ENCODE results near the gene SLAIN2.
"Not testable (repeated sequence)": the region's sequence is repeated elsewhere in the genome, so short reads cannot be mapped to it uniquely, and the experiment has no call there.

Gene SLAIN2

GRCh38 chr4:48340965-48341775, at the start of gene SLAIN2:
Gene SLAIN2, plus strand, starts transcription at chr4:48341529. Its CDS starts 211 bp downstream, at chr4:48341740.
- H3K4me3 ChIP-seq (ENCODE audit: low read depth, low read length), result peak within 1 kb of the TSS; percentile 93
- DNase-seq (ENCODE audit: low read depth), result peak; percentile 99
- TF ChIP-seq, protein P1, sequence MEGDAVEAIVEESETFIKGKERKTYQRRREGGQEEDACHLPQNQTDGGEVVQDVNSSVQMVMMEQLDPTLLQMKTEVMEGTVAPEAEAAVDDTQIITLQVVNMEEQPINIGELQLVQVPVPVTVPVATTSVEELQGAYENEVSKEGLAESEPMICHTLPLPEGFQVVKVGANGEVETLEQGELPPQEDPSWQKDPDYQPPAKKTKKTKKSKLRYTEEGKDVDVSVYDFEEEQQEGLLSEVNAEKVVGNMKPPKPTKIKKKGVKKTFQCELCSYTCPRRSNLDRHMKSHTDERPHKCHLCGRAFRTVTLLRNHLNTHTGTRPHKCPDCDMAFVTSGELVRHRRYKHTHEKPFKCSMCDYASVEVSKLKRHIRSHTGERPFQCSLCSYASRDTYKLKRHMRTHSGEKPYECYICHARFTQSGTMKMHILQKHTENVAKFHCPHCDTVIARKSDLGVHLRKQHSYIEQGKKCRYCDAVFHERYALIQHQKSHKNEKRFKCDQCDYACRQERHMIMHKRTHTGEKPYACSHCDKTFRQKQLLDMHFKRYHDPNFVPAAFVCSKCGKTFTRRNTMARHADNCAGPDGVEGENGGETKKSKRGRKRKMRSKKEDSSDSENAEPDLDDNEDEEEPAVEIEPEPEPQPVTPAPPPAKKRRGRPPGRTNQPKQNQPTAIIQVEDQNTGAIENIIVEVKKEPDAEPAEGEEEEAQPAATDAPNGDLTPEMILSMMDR (IDR thresholded peaks at IDR 0.05; ENCODE audit: insufficient read depth, low read depth, low read length, missing control alignments), result peak; percentile 24

DNA sequence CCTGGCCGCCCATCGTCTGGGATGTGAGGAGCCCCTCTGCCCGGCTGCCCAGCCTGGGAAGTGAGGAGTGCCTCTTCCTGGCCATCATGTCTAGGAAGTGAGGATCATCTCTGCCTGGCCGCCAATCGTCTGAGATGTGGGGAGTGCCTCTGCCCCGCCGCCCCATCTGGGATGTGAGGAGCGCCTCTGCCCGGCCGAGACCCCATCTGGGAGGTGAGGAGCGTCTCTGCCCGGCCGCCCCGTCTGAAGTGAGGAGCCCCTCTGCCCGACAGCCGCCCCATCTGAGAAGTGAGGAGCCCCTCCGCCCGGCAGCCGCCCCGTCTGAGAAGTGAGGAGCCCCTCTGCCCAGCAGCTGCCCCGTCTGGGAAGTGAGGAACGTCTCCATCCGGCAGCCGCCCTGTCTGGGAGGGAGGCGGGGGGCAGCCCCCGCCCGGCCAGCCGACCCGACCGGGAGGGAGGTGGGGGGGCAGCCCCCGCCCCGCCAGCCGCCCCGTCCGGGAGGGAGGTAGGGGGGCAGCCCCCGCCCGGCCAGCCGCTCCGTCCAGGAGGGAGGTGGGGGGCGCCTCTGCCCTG, 49.0 kb upstream of the SLAIN2 start:
- not testable (repeated sequence) for H3K4me3 ChIP-seq (ENCODE audit: low read depth, low read length); DNase-seq (ENCODE audit: low read depth)

DNA sequence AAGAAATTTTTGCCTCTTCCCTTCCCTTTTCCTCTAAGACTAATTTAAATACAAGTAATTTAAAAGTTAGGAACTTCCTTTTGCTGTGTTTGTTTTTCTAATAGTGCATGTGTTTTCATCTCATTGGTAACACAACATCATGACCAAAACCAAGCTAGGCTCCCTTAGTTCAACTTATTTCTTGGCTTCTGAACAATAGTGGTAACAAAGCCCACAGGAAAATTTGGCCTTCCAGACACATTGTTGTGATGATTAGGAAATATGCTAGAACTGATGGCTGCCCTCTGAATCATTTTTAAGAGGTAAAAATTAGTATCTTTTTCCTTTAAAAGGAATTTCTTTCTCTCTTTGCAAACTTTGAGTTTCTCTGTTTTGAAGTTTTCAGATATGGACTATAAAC, 46.2 kb upstream of the SLAIN2 start:
- no peak for DNase-seq (ENCODE audit: low read depth)
- TF ChIP-seq, protein P1 (IDR thresholded peaks at IDR 0.05; ENCODE audit: insufficient read depth, low read depth, low read length, missing control alignments), result no peak
- H3K4me3 ChIP-seq (ENCODE audit: low read depth, low read length), result no peak overlapping the region

DNA sequence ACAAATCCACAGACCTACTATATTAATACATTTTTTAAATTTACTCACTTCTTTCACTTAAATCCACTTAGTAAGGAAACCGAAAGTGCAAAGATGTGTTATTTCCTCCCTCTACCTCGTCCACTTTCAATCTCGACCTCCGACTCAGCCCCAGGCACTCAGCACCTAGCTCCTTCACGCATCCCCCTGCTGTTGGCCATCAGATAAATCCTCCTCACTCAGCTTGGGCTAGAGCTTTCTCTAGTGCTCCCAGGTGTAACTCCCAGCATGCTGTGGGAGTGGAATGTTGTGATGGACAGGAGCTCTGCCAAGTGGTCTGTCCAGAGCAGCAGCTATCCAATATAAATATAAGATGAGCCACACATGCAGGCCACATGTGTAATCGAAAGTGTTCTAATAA, 45.0 kb upstream of the SLAIN2 start:
- peak; percentile 67 for DNase-seq (ENCODE audit: low read depth)

GRCh38 chr4:48297256-48297846, 44.0 kb upstream of the SLAIN2 start:
- H3K4me3 ChIP-seq (ENCODE audit: low read depth, low read length), result no peak overlapping the region
- TF ChIP-seq, protein P1 (IDR thresholded peaks at IDR 0.05; ENCODE audit: insufficient read depth, low read depth, low read length, missing control alignments), result no peak
- no peak for DNase-seq (ENCODE audit: low read depth)

More for the DNA sequence above, 45.0 kb upstream of the SLAIN2 start:
- TF ChIP-seq, protein P1 (IDR thresholded peaks at IDR 0.05; ENCODE audit: insufficient read depth, low read depth, low read length, missing control alignments), result no peak
- H3K4me3 ChIP-seq (ENCODE audit: low read depth, low read length), result no peak overlapping the region

DNA sequence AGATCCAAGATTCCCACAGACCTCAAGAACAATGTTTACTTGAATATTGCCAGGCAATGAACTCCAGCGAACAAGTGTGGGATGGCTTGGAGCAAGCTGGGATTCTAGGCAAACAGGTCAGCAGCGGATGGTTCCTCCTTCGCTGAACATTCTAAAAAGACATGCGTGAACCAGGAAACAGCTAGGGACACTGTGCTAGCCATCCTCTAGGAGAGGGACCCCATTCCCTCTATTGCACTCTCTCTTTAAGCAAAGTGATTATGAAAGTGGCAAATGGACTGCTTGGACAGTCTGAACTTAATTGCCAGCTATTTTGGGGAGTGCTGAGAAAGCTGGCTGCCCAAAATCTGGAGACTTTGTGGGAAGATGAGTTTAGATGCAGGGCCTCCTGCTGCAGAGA, 41.8 kb upstream of the SLAIN2 start:
- TF ChIP-seq, protein P1 (IDR thresholded peaks at IDR 0.05; ENCODE audit: insufficient read depth, low read depth, low read length, missing control alignments), result no peak
- no peak for DNase-seq (ENCODE audit: low read depth)
- no peak overlapping the region for H3K4me3 ChIP-seq (ENCODE audit: low read depth, low read length)

GRCh38 chr4:48300004-48300403, 41.3 kb upstream of the SLAIN2 start:
- no peak for DNase-seq (ENCODE audit: low read depth)
- TF ChIP-seq, protein P1 (IDR thresholded peaks at IDR 0.05; ENCODE audit: insufficient read depth, low read depth, low read length, missing control alignments), result no peak

More at GRCh38 chr4:48300004-48300403, 41.3 kb upstream of the SLAIN2 start:
- no peak overlapping the region for H3K4me3 ChIP-seq (ENCODE audit: low read depth, low read length)

Data from GM12865 (cell line).